T-cell (primary cell): Measurements from ENCODE around the gene GAST. TPM values are rescaled to one million over a fixed set of nuclear protein-coding genes. Genes with fewer than 3 reads are reported as not detected.
A peak's percentile ranks its signal among the peaks of the same experiment; 100 is the strongest.
"Not testable (repeated sequence)": the region's sequence is repeated elsewhere in the genome, so short reads cannot be mapped to it uniquely, and the experiment has no call there.

Source experiments
- ATAC-seq, 4 experiments: fragments of 200-7000 bp in 3 of 4; fragments of 150-1000 bp in 1 of 4; cut with Tn5 transposase; replicated peaks in 1 of 4; 1 replicate in 3 of 4; 2 replicates in 1 of 4; pipeline ENCODE4 v1.10.0; 2021; ENCODE audit warnings: moderate library complexity in 3 of 4, mild to moderate bottlenecking in 2 of 4, moderate number of reproducible peaks in 1 of 4
- CTCF ChIA-PET, 2 donors: fragments of 300-600 bp; sonication (Branson Sonifier 250); formaldehyde crosslinking; loops; one replicate each; lab custom pipeline; 2022; ENCODE audit warnings: antibody characterized with exemption in 2 of 2; lab: Charles Lee
- POLR2A ChIA-PET, 2 donors: fragments of 300-600 bp; sonication (Branson Sonifier 250); formaldehyde crosslinking; loops; one replicate each; lab custom pipeline; 2022; ENCODE audit warnings: antibody characterized with exemption in 2 of 2; lab: Charles Lee
- DNase-seq, 35 experiments: peaks; one replicate each; pipeline versions ENCODE4 v3.0.0 to v3.0.0-alpha.2; 2013 to 2023
- H3K27ac ChIP-seq: one replicate; pipeline ENCODE4 v1.5.1; 2013; ENCODE audit warnings: low read length
- H3K27me3 ChIP-seq, 2 experiments: replicated peaks in 1 of 2; 1 replicate in 1 of 2; 2 replicates in 1 of 2; pipeline versions ENCODE4 v1.6.1 to v1.7.0; 2013; ENCODE audit warnings: low read length in 1 of 2, mixed read lengths in 1 of 2; ENCODE audit not compliant: control insufficient read depth in 2 of 2, insufficient read depth in 2 of 2; ENCODE audit errors: extremely low read depth in 1 of 2
- H3K36me3 ChIP-seq, 2 donors: 1 replicate in 1 of 2; 2 replicates in 1 of 2; pipeline versions ENCODE4 v1.6.1 to v1.7.0; 2013; ENCODE audit warnings: low read length in 1 of 2; ENCODE audit not compliant: control insufficient read depth in 2 of 2, insufficient read depth in 1 of 2; ENCODE audit errors: extremely low read depth in 1 of 2
- H3K4me1 ChIP-seq, 2 experiments: 1 replicate in 1 of 2; 2 replicates in 1 of 2; pipeline versions ENCODE4 v1.6.1 to v1.7.0; 2013; ENCODE audit warnings: low read length in 2 of 2, mixed read lengths in 1 of 2; ENCODE audit not compliant: insufficient read depth in 2 of 2, control insufficient read depth in 1 of 2; ENCODE audit errors: extremely low read depth in 1 of 2
- H3K4me3 ChIP-seq, 2 donors: 1 replicate in 1 of 2; 2 replicates in 1 of 2; pipeline versions ENCODE4 v1.5.1 to v1.7.0; 2013; ENCODE audit warnings: mild to moderate bottlenecking in 2 of 2, low read length in 1 of 2, moderate library complexity in 1 of 2; ENCODE audit not compliant: control insufficient read depth in 1 of 2; ENCODE audit errors: extremely low read depth in 1 of 2
- H3K9me3 ChIP-seq: 2 replicates; pipeline ENCODE4 v1.7.0; 2013
- H3K27ac Mint-ChIP-seq, 2 donors: one replicate each; pipeline ENCODE4 v1.8.0; 2020 to 2021; ENCODE audit warnings: mild to moderate bottlenecking in 2 of 2, mixed read lengths in 2 of 2
- H3K27me3 Mint-ChIP-seq, 2 donors: one replicate each; pipeline ENCODE4 v1.8.0; 2021 to 2022; ENCODE audit warnings: mixed read lengths in 2 of 2
- H3K36me3 Mint-ChIP-seq: one replicate; pipeline ENCODE4 v1.8.0; 2021; ENCODE audit warnings: mixed read lengths
- H3K4me1 Mint-ChIP-seq, 3 donors: one replicate each; pipeline ENCODE4 v1.8.0; 2020 to 2022; ENCODE audit warnings: mixed read lengths in 3 of 3, mild to moderate bottlenecking in 1 of 3
- H3K4me3 Mint-ChIP-seq, 3 donors: one replicate each; pipeline ENCODE4 v1.8.0; 2020 to 2022; ENCODE audit warnings: mild to moderate bottlenecking in 3 of 3, mixed read lengths in 3 of 3, moderate library complexity in 3 of 3
- H3K9me3 Mint-ChIP-seq, 3 donors: one replicate each; pipeline ENCODE4 v1.8.0; 2020 to 2022; ENCODE audit warnings: mixed read lengths in 3 of 3
- WGBS: methylation state at CpG from one replicate; pipeline ENCODE4 v1.1.5; 2013; ENCODE audit warnings: missing lambda C conversion rate; ENCODE audit not compliant: insufficient coverage; 5-methylcytosine and 5-hydroxymethylcytosine counted together
- total RNA-seq, 35 experiments: library from RNA in 6 of 35; stranded (reverse) in 6 of 35; fragments of 120-200 nt in 1 of 35; gene quantifications; one replicate each; pipeline versions ENCODE4 v1.2.1 to v1.2.4 and lab custom pipeline; 2013 to 2026

Gene GAST
- total RNA-seq, 5 donors from 2014 or later (not counting 1 experiment from before 2014, with no cell fraction given): not detected

GRCh38 chr17:41700843-41701242, 11.3 kb upstream of the GAST start:
- WGBS: no CpG with 5 or more reads among the region's 3 CpGs
- peaks cover 8 to 15% (median 14%) of the 10 kb centered on the region in 3 donors for H3K4me1 Mint-ChIP-seq
- DNase-seq, H3K4me1 ChIP-seq, H3K9me3 Mint-ChIP-seq, H3K4me3 Mint-ChIP-seq, H3K9me3 ChIP-seq, H3K27me3 Mint-ChIP-seq, POLR2A ChIA-PET, H3K27me3 ChIP-seq, CTCF ChIA-PET, H3K27ac ChIP-seq, H3K36me3 Mint-ChIP-seq, H3K4me3 ChIP-seq, H3K36me3 ChIP-seq, ATAC-seq: not testable (repeated sequence)
- peak overlapping the region in 1 of 2 donors; percentile 4 for H3K27ac Mint-ChIP-seq

- DNase-seq: no peak
- 100% methylated on average over 1 of the region's 8 CpGs for WGBS
- peaks cover 0 to 8% (median 7%) of the 10 kb centered on the region in 3 donors for H3K4me1 Mint-ChIP-seq
- H3K27me3 Mint-ChIP-seq: peaks cover 3 to 4% of the 10 kb centered on the region in 2 donors
- POLR2A ChIA-PET: no interaction called here
- H3K4me3 Mint-ChIP-seq: no peak overlapping the region
- Histone ChIP-seq H3K4me3 (no peak overlapping the region), H3K9me3 (no peaks in the 10 kb centered on the region), H3K36me3 (no peaks in the 10 kb centered on the region), H3K4me1 (no peaks in the 10 kb centered on the region), H3K27me3 (peaks cover 0 to 9% of the 10 kb centered on the region in 2 experiments), H3K27ac (no peak overlapping the region)
- H3K9me3 Mint-ChIP-seq: no peaks in the 10 kb centered on the region
- H3K27ac Mint-ChIP-seq: no peak overlapping the region
- ATAC-seq: no peak
- CTCF ChIA-PET: interaction anchor here in 1 of 2 donors (0.7 kb wide), 1 partner anchor 14 kb away, joined by 4 read pairs; no protein-coding TSS in a partner anchor
- no peaks in the 10 kb centered on the region for H3K36me3 Mint-ChIP-seq
Observed at GRCh38 chr17:41702712-41703111, 9.4 kb upstream of the GAST start.

- CTCF ChIA-PET: interaction anchor here in 1 of 2 donors (0.6 kb wide), 1 partner anchor 9 kb away, joined by 3 read pairs; no protein-coding TSS in a partner anchor
- peaks cover 0 to 9% of the 10 kb centered on the region in 2 experiments for H3K27me3 ChIP-seq
- no peaks in the 10 kb centered on the region for H3K9me3 Mint-ChIP-seq
- H3K4me3 Mint-ChIP-seq: no peak overlapping the region
- H3K4me1 ChIP-seq: no peaks in the 10 kb centered on the region
- no peak overlapping the region for H3K4me3 ChIP-seq
- 82% methylated on average over 9 of the region's 13 CpGs for WGBS
- no peak overlapping the region for H3K27ac ChIP-seq
- no peak for ATAC-seq
- no peak overlapping the region for H3K27ac Mint-ChIP-seq
- peaks cover 0 to 8% (median 7%) of the 10 kb centered on the region in 3 donors for H3K4me1 Mint-ChIP-seq
- H3K27me3 Mint-ChIP-seq: peaks cover 10% of the 10 kb centered on the region in 2 donors
- no peaks in the 10 kb centered on the region for H3K36me3 Mint-ChIP-seq
- DNase-seq: no peak
- no peaks in the 10 kb centered on the region for H3K36me3 ChIP-seq
- POLR2A ChIA-PET: no interaction called here
- H3K9me3 ChIP-seq: no peaks in the 10 kb centered on the region
Observed at GRCh38 chr17:41705271-41705991, 6.7 kb upstream of the GAST start.

DNA sequence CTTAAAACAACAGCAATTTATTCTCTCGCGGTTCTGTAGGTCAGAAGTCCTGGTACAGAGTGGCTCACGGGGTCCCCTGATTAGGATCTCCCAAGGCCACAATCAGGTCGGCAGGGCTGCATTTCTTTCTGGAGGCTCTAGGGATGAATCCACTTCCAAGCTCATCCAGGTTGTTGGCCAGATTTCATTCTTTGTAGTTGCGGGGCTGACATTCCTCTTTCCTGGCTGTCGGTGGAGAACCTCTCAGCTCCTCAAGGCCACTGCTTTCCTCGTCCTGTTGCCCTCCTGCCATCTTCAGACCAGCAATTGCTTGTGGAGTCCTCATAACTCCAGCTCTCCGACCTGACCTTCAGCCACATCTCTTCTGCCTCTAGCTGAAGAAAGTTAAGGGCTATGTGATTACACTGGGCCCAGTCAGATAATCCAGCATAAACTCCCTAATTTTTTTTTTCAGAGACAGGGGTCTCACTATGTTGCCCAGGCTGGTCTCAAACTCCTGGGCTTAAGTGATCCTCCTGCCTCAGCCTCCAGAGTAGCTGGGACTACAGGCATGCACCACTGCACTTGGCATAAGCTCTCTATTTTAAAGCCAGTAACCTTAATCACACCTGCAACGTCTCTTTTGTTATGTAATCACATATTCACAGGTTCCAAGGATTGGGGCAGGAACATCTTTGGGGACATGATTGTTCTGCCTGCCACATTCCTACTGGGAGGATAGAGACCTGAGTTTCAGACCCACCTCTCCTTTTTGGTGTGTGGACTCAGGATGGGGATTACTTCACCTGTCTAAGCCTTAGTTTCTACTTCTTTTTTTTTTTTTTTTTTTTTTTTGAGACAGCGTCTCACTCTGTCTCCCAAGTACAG, 4.1 kb upstream of the GAST start:
- CTCF ChIA-PET: interaction anchor here (0.7 to 1.3 kb wide), 4 partner anchors 12 to 159 kb away, joined by 3 to 6 read pairs (median 4); no protein-coding TSS in a partner anchor
- Mint-ChIP-seq H3K27me3 (peaks cover 18 to 27% of the 10 kb centered on the region in 2 donors), H3K9me3 (no peaks in the 10 kb centered on the region), H3K4me3 (no peak overlapping the region), H3K36me3 (no peaks in the 10 kb centered on the region), H3K27ac (no peak overlapping the region), H3K4me1 (no peaks in the 10 kb centered on the region)
- POLR2A ChIA-PET: no interaction called here
- Histone ChIP-seq H3K4me1 (no peaks in the 10 kb centered on the region), H3K27ac (no peak overlapping the region), H3K4me3 (no peak overlapping the region), H3K9me3 (no peaks in the 10 kb centered on the region), H3K27me3 (peaks cover 0 to 28% of the 10 kb centered on the region in 2 experiments), H3K36me3 (no peaks in the 10 kb centered on the region)
- ATAC-seq (no peak), DNase-seq (no peak)
- WGBS: 89% methylated on average over 7 of the region's 10 CpGs

DNA sequence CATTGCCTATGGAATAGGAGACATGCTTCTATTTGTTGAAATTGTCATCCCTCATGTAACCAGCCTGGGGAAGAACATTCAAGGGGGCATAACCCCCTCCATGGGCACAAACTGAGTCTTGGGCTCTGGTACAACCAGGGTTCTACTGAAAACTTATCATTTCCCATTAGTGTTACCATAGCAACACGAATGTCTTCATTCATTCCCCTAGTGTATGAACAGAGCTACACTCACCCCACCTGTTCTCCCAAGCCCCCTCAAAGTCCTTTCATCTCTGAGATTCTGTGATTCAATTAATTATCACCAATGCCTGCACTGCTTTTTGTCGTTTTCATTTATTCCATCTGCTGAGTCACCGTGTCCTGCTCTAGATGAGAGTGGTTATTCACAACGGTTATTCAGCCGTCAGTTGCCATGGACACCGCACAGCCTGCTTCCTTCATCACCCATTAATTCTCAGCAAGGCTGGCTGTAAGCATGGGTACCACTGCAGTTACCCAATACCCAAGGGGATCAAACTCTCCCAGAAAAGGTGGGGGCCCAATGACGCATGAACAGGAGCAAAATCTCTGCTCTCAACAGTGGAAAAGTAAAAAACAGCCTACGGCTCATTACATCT, 1.6 kb upstream of the GAST start:
- no peak overlapping the region for H3K4me3 ChIP-seq
- CTCF ChIA-PET: no interaction called here
- no peak overlapping the region for H3K27ac ChIP-seq
- 52% methylated on average over 4 of the region's 8 CpGs for WGBS
- H3K9me3 ChIP-seq: no peaks in the 10 kb centered on the region
- no peaks in the 10 kb centered on the region for H3K4me1 Mint-ChIP-seq
- no peak for ATAC-seq
- no peaks in the 10 kb centered on the region for H3K36me3 ChIP-seq
- H3K36me3 Mint-ChIP-seq: no peaks in the 10 kb centered on the region
- no peak overlapping the region for H3K27ac Mint-ChIP-seq
- H3K9me3 Mint-ChIP-seq: no peaks in the 10 kb centered on the region
- POLR2A ChIA-PET: no interaction called here
- H3K27me3 Mint-ChIP-seq: peaks cover 15 to 23% of the 10 kb centered on the region in 2 donors
- peaks cover 0 to 28% of the 10 kb centered on the region in 2 experiments for H3K27me3 ChIP-seq
- no peak overlapping the region for H3K4me3 Mint-ChIP-seq
- DNase-seq: no peak
- H3K4me1 ChIP-seq: no peaks in the 10 kb centered on the region
